HEK293T (cell line): ENCODE measurements around the gene JAG2.

Experiments used
- ARNT ChIP-seq: fragments of 450-650 bp; IDR thresholded peaks from 2 replicates; pipeline ENCODE4 v1.6.1; 2017; ENCODE audit warnings: mild to moderate bottlenecking
- CTBP1 ChIP-seq: fragments of 450-650 bp; IDR thresholded peaks from 2 replicates; pipeline ENCODE4 v1.6.1; 2016; ENCODE audit warnings: borderline replicate concordance
- ELF4 ChIP-seq: fragments of 450-650 bp; IDR thresholded peaks from 2 replicates; pipeline ENCODE4 v1.6.1; 2017; ENCODE audit warnings: antibody characterized with exemption
- FOXA1 ChIP-seq: fragments of 450-650 bp; IDR thresholded peaks from 2 replicates; pipeline ENCODE4 v1.6.1; 2016; ENCODE audit warnings: mild to moderate bottlenecking
- FOXK2 ChIP-seq: fragments of 450-650 bp; IDR thresholded peaks from 2 replicates; pipeline ENCODE4 v1.6.1; 2016; ENCODE audit warnings: mild to moderate bottlenecking
- FOXM1 ChIP-seq: fragments of 450-650 bp; IDR thresholded peaks from 2 replicates; pipeline ENCODE4 v1.6.1; 2017; ENCODE audit warnings: mild to moderate bottlenecking, borderline replicate concordance
- LEF1 ChIP-seq: fragments of 450-650 bp; IDR thresholded peaks from 2 replicates; pipeline ENCODE4 v1.6.1; 2017; ENCODE audit warnings: mild to moderate bottlenecking, borderline replicate concordance
- NFRKB ChIP-seq: fragments of 450-650 bp; IDR thresholded peaks from 2 replicates; pipeline ENCODE4 v1.6.1; 2016; ENCODE audit warnings: mild to moderate bottlenecking, moderate library complexity
- PKNOX1 ChIP-seq: fragments of 450-650 bp; IDR thresholded peaks from 2 replicates; pipeline ENCODE4 v1.6.1; 2016
- SP1 ChIP-seq: fragments of 450-650 bp; IDR thresholded peaks from 2 replicates; pipeline ENCODE4 v1.6.1; 2017
- SUZ12 ChIP-seq: fragments of 450-650 bp; IDR thresholded peaks from 2 replicates; pipeline ENCODE4 v1.6.1; 2016; ENCODE audit warnings: mild to moderate bottlenecking

GRCh38 chr14:105137481-105138020 is 31.0 kb downstream of the JAG2 start:
- TF ChIP-seq ARNT: no peak
- TF ChIP-seq FOXA1: no peak
- TF ChIP-seq FOXM1: no peak
- no peak for TF ChIP-seq SUZ12
- no peak for TF ChIP-seq ELF4
- TF ChIP-seq NFRKB: no peak
- TF ChIP-seq PKNOX1: no peak
- TF ChIP-seq CTBP1: no peak
- TF ChIP-seq FOXK2: no peak
- TF ChIP-seq SP1: no peak
- no peak for TF ChIP-seq LEF1
